ENCODE data around the gene AP4M1. TPM values are rescaled to one million over a fixed set of nuclear protein-coding genes. Genes with fewer than 3 reads are reported as not detected.

The AP4M1 gene
- total RNA-seq, 1 experiment from 2014 or later: 25.1 TPM

DNA sequence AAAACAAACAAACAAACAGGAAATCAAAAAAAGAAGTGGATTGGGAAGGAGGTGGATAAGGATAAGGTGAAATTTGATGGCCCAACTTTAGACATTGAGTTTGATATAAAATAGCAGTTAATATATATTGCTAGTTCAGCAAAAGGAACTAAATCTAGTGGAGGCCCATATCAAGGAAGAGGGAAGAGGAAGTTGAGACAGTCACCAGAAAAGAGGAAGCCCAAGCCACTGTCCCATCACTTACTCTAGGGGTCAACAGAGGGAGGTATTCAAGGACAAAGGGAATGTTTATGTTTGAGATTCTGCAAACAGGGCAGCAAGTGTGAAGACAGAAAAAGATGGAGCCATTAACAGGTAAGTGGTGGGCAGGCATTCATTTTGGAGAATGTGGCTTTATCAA, 51.0 kb downstream of the AP4M1 start:
- intact Hi-C loops (cut with micrococcal nuclease; ENCODE audit: unreplicated experiment): no loop called here
- POLR2A ChIA-PET (ENCODE audit: low non-redundant PET): no interaction called here
- CTCF ChIA-PET: no interaction called here
- Histone ChIP-seq H3K9me3 (ENCODE audit: low read depth, low read length, poor library complexity, severe bottlenecking) (no peaks in the 10 kb centered on the region), H3K27me3 (replicated peaks; ENCODE audit: insufficient read depth, low read depth, low read length, poor library complexity) (no peaks in the 10 kb centered on the region), H3K36me3 (ENCODE audit: insufficient read depth, low read length, poor library complexity, severe bottlenecking) (peaks cover 25% of the 10 kb centered on the region), H3K4me1 (ENCODE audit: insufficient read depth, low read length, poor library complexity, severe bottlenecking) (peaks cover 16% of the 10 kb centered on the region), H3K27ac (ENCODE audit: low read depth, low read length, poor library complexity, severe bottlenecking) (no peak overlapping the region), H3K4me3 (ENCODE audit: low read depth, low read length, poor library complexity, severe bottlenecking) (no peak overlapping the region)
- TF ChIP-seq, protein P1, sequence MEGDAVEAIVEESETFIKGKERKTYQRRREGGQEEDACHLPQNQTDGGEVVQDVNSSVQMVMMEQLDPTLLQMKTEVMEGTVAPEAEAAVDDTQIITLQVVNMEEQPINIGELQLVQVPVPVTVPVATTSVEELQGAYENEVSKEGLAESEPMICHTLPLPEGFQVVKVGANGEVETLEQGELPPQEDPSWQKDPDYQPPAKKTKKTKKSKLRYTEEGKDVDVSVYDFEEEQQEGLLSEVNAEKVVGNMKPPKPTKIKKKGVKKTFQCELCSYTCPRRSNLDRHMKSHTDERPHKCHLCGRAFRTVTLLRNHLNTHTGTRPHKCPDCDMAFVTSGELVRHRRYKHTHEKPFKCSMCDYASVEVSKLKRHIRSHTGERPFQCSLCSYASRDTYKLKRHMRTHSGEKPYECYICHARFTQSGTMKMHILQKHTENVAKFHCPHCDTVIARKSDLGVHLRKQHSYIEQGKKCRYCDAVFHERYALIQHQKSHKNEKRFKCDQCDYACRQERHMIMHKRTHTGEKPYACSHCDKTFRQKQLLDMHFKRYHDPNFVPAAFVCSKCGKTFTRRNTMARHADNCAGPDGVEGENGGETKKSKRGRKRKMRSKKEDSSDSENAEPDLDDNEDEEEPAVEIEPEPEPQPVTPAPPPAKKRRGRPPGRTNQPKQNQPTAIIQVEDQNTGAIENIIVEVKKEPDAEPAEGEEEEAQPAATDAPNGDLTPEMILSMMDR (conservative IDR thresholded peaks at IDR 0.05; ENCODE audit: low read depth, low read length): no peak
- no peak for TF ChIP-seq EZH2 (IDR thresholded peaks at IDR 0.05; ENCODE audit: borderline replicate concordance, low read depth, low read length, poor library complexity, severe bottlenecking)
- BruUV-seq (replicated peaks): no TSS peak
- DNase-seq (ENCODE audit: low spot score): no peak

DNA sequence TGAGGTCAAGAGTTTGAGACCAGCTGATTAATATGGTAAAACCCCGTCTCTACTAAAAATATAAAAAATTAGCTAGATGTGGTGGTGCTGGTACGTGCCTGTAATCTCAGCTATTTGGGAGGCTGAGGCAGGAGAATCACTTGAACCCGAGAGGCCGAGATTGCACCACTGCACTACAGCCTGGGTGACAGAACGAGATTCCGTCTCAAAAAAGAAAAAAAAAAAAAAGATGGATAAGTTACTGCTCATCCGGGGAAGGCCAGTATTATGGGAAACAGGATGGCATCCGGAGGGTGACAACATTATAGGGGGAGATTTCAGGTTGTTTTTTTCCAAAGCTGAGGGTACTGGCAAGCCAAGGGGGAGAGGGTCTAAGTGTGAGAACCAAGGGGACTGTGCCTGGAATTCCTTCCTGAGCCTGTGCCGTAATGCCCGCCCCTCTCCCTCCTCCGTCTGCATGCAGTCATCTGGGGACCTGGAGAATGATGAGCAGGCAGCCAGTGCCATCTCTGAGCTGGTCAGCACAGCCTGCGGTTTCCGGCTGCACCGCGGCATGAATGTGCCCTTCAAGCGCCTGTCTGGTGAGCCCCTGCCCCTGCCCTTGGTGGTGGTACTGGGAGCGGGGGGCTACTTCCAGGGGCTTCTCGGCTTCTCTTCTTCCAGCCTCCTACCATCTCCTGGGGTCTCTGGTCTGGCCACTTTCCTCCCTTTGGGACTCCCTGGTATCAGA, 51.7 kb downstream of the AP4M1 start:
- H3K36me3 ChIP-seq (ENCODE audit: insufficient read depth, low read length, poor library complexity, severe bottlenecking): peaks cover 25% of the 10 kb centered on the region
- CTCF ChIA-PET: no interaction called here
- BruUV-seq (replicated peaks): no TSS peak
- intact Hi-C loops (cut with micrococcal nuclease; ENCODE audit: unreplicated experiment): no loop called here
- DNase-seq (ENCODE audit: low spot score): peak; percentile 2
- peaks cover 20% of the 10 kb centered on the region for H3K4me1 ChIP-seq (ENCODE audit: insufficient read depth, low read length, poor library complexity, severe bottlenecking)
- no peaks in the 10 kb centered on the region for H3K27me3 ChIP-seq (replicated peaks; ENCODE audit: insufficient read depth, low read depth, low read length, poor library complexity)
- no peak for TF ChIP-seq EZH2 (IDR thresholded peaks at IDR 0.05; ENCODE audit: borderline replicate concordance, low read depth, low read length, poor library complexity, severe bottlenecking)
- H3K9me3 ChIP-seq (ENCODE audit: low read depth, low read length, poor library complexity, severe bottlenecking): no peaks in the 10 kb centered on the region
- POLR2A ChIA-PET (ENCODE audit: low non-redundant PET): no interaction called here
- H3K4me3 ChIP-seq (ENCODE audit: low read depth, low read length, poor library complexity, severe bottlenecking): no peak overlapping the region
- no peak overlapping the region for H3K27ac ChIP-seq (ENCODE audit: low read depth, low read length, poor library complexity, severe bottlenecking)

DNA sequence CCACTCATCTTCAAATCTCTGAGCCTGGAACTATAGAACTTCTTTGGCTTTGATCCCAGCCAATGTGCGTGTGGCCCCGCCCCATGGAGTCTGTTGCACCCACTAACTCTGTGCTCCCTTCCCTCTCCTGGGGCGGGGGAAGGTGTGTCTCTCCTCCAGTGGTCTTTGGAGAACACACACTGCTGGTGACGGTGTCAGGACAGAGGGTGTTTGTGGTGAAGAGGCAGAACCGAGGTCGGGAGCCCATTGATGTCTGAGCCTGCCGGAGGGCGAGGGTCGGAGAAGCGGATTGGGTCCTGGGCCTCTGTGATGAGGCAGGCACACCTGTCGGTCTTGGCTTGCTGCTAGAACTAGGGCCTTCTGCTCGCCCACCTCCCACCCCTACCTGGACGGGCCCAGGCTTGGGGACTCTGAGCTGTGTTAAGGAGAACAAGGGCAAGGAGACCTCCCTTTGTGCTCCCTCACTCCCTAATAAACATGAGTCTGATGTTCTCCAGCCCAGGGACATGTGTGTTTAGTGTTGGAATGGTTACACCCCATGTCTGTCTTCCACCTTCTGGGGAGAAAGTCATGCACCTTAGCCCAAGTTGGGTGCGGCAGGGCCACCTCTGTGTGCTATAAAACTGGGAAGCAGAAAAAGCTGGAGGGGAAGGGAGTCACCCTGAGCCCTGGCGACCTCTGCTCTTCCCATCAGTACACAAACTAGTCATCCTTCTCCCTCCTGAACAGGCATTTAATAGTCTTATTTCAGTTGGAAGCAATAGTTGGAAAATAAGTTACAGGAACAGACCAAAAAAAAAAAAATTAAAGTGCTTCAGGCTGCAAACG, 52.5 kb downstream of the AP4M1 start:
- H3K27me3 ChIP-seq (replicated peaks; ENCODE audit: insufficient read depth, low read depth, low read length, poor library complexity): no peaks in the 10 kb centered on the region
- H3K27ac ChIP-seq (ENCODE audit: low read depth, low read length, poor library complexity, severe bottlenecking): no peak overlapping the region
- no TSS peak for BruUV-seq (replicated peaks)
- peaks cover 20% of the 10 kb centered on the region for H3K4me1 ChIP-seq (ENCODE audit: insufficient read depth, low read length, poor library complexity, severe bottlenecking)
- no peak for TF ChIP-seq EZH2 (IDR thresholded peaks at IDR 0.05; ENCODE audit: borderline replicate concordance, low read depth, low read length, poor library complexity, severe bottlenecking)
- TF ChIP-seq, protein P1 (conservative IDR thresholded peaks at IDR 0.05; ENCODE audit: low read depth, low read length): no peak
- POLR2A ChIA-PET (ENCODE audit: low non-redundant PET): no interaction called here
- peaks cover 25% of the 10 kb centered on the region for H3K36me3 ChIP-seq (ENCODE audit: insufficient read depth, low read length, poor library complexity, severe bottlenecking)
- no peak overlapping the region for H3K4me3 ChIP-seq (ENCODE audit: low read depth, low read length, poor library complexity, severe bottlenecking)
- CTCF ChIA-PET: no interaction called here
- H3K9me3 ChIP-seq (ENCODE audit: low read depth, low read length, poor library complexity, severe bottlenecking): no peaks in the 10 kb centered on the region
- intact Hi-C loops (cut with micrococcal nuclease; ENCODE audit: unreplicated experiment): no loop called here
- DNase-seq (ENCODE audit: low spot score): peak; percentile 28
